GM21717 (cell line): Measurements from ENCODE around the gene PTCH1.

ENCODE experiments used
- ATAC-seq: cut with Tn5 transposase; IDR thresholded peaks from one replicate; pipeline ENCODE4 v1.9.1; 2021; ENCODE audit warnings: mild to moderate bottlenecking, moderate library complexity; ENCODE audit not compliant: unreplicated experiment

The PTCH1 gene

DNA sequence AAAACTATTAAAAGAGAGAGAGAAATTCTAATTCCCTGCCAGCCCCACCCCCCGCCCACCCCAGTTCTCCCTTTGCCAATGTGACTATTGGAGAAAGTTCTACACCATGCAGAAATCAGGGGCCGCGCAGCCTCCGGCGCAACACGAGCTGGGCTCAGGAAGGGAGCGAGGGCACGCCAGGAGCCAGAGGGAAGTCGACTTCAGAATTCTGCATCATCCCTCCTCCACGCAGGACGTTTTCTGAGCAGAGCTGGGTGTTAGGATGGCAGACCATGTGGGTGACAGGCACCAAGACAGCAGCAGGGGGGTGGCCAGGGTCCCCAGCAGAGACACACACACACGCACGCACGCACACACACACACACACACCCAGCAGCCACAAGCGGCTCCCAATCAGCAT, 72.6 kb downstream of the PTCH1 start:
- no peak for ATAC-seq

- ATAC-seq: no peak
Measured at GRCh38 chr9:95443301-95443700, 73.5 kb downstream of the PTCH1 start.

DNA sequence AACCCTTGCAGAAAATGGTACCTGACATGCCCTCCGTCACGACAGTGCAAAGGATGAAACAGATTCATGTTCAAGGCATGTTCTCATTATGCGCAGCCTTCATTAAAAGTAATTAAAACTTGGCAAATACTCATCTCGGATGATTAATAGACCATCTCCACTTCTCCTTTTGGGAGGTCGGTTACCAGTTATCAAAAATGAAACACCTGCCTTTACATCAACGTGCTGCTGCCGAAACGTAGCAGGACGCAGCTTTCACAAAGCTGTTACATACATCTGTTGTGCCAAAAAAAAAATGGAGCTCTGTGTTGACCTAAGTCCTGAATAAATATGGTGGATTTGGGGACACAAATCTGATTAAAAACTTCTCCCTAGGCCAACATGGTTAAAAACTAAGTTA, 75.7 kb downstream of the PTCH1 start:
- no peak for ATAC-seq

DNA sequence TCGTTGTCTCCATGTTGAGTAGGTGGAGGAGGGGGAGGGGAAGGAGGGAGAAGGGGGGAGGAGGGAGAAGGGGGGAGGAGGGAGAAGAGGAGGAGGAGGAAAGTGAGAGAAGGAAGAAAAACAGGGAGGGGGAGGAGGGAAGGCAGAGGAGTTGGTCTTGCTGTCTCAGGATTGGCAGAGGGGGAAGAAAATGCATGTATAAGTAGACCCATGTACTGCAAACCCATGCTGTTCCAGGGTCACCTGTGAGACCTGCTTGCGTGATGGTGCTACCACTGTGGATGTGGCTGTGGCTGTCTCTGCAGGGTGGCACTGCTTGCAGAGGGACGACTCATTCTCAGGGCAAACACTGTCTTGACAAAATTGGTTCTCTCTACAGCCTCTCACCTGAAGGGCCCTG, 76.3 kb downstream of the PTCH1 start:
- ATAC-seq: no peak

- ATAC-seq: no peak
Measured at GRCh38 chr9:95438561-95439357, 78.0 kb downstream of the PTCH1 start.

- no peak for ATAC-seq
Measured at GRCh38 chr9:95437559-95437958, 79.2 kb downstream of the PTCH1 start.

DNA sequence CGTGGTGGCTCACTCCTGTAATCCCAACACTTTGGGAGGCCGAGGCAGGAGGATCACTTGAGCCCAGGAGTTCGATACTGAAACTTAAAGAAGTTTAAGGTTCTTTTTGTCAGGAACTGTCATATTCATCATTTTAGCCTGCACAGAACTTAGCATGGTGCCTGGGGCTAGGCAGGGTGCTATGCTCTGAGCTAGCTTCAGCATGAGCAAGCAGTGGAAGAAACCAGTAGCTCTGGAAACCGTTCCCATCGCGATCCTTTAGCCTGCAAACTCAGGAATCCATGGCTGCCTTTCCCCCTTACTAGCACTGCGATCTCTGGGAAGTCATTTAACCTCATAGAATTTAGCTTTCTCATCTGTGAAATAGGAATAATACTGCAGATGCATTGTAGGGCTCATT, 80.4 kb downstream of the PTCH1 start:
- no peak for ATAC-seq

- no peak for ATAC-seq
Measured at GRCh38 chr9:95435074-95435728, 81.6 kb downstream of the PTCH1 start.

DNA sequence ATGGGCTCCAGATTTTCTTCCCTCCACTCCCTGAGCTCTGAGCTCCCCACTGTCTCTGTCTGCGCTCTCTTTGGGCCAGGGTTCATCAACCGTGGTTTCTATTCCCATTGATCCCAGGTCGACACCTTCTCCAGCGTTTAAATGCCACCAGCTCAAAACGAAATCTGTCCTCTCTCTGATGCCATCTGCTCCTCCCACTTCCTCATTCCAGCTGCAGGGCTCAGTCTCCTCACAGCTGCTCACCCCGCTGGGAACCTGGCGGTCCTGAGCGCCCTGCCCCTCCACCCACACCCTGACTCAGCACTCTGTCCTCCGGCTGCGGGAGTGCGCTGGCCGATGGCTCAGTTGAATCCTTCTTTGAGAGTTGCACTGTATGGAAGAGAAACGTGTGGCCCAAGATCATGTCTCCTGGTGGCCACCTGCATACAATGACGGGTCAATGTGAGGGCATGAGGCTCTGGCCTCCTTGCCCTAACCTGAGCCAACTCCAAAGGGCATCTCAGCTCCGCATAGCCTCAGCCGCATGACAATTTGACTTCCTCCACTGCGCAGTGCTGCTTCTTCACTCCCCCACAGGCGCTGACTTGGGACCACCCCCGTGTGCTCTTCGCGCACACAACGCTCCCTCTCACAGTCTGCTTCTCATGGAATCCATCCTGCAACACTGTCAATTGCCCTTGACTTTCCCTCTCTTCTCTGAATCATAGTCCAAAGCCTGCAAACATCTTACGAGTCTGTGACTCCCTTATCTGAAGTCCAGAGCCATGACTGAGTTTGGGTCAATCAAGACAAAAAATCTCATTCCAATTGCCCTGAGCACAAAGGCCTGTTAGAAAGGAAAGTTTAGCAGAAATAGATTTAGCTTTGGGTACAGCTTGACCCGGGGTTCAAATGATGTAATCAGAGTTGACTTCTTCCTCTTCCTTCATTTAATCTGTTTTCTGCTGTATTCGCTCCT, 82.4 kb downstream of the PTCH1 start:
- ATAC-seq: no peak

GRCh38 chr9:95433096-95433819, 83.5 kb downstream of the PTCH1 start:
- ATAC-seq: no peak

- ATAC-seq: no peak
Measured at GRCh38 chr9:95431286-95431685, 85.5 kb downstream of the PTCH1 start.

GRCh38 chr9:95429948-95430620, 86.7 kb downstream of the PTCH1 start:
- ATAC-seq: no peak

GRCh38 chr9:95429096-95429495, 87.7 kb downstream of the PTCH1 start:
- ATAC-seq: no peak

DNA sequence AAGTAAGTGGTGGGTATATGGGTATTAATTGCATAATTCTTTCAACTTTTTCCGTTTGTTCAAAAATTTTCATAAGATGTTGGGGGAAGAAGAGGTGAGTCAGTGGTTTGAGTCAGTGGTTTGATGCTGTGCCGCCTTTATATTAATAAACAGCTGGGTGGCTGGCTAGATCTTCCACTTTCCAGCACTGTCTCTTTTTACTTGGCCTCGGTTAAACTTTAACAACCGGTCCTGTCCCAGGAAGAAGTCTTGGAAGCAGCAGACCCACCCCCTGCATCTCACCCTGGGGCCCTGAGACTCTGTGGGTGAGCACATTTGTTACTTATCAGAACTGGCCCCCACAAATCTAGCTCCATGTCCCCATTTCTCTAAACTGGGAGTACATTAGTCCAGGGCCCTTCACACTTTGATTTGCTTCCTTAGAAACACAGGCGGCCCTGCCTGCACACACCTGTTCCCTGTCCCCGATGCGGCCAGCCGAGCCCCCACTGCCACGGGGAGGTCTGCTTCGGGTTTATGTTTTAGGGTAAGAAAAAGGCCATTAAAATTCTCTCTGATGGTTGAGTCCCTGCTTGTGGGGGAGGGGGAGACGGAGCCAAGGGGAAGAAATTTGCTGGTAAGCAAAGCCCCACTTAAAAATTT, 90.7 kb downstream of the PTCH1 start:
- no peak for ATAC-seq

DNA sequence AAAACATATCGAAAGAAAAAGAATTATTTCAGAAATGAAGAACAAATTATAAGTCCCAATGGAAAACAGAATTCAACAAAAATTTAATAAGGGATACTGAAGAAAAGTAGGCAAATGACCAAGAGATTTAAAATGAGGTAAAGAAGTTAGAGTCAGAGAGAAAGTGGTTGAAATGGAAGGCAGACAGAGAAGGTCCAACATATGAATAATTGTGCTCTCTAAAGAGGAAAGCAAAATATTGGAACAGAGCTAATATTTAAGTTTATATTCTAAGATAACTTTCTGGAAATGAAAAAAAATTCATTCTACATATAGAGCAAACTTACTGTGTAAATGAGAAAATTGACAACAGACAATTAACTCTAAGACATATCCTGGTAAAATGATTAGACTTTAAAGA, 94.1 kb downstream of the PTCH1 start:
- ATAC-seq: no peak

DNA sequence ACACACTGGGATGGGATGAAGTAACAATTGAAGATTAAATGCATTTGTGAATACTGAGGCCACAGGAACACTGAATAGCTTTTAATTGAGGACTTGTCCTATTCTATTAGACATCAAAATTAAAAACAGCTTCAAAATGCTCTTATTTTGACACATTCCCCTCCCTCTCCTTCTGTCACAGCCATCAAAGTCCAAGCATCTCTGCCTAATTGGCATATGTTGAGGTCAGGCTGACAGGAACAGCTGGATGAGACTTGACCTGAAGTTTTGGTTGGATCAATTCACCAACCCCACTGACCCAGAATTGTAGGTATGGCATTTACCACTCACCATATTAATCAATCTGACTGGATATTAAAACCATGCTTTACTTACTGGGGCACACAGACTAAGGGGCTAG, 96.3 kb downstream of the PTCH1 start:
- ATAC-seq: no peak

GRCh38 chr9:95419444-95419843, 97.3 kb downstream of the PTCH1 start:
- no peak for ATAC-seq

DNA sequence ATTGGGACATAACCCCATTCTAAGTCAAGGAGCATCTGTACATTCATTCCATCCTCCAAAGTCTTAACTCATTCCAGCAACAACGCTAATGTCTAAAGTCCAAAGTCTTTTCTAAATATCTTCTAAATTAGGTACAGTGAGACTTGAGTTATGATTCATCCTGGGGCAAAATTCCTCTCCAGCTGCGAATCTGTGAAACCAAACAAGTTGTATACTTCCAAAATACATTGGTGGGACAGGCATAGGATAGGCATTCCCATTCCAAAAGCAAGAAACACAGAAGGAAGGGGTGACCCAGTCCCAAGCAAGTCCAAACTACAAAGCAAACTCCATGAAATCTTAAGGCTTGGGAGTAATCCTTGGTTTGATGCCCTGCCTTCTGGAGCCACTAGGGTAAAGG, 101.6 kb downstream of the PTCH1 start:
- no peak for ATAC-seq

DNA sequence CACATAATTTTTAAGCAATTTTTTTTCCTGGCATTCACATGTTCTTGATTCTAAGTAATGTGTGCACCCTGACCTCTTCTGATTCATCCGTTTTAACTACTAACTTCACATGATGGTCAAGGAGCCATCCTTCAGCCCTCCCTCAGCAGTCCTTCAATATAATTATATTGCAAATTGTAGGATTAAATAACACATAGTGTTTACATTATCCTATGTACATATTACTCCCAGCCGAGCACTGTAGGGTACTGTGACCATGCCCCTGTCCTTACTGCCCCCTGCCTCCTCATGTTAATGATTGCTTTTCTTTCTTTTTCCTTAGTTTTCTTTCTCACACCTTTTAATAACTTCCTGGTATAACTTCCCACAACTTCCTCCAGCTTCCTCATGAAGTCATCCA, 103.0 kb downstream of the PTCH1 start:
- ATAC-seq: no peak
